Calu3 (cell line): ENCODE results near the gene MSH4. TPM values are rescaled to one million over a fixed set of nuclear protein-coding genes. Genes with fewer than 3 reads are reported as not detected.

Source experiments
- BruUV-seq: library from RNA; stranded (reverse); fragments of 400-500 nt; replicated peaks from 2 replicates; lab custom pipeline; 2021; lab: Mats Ljungman, UMichigan
- CTCF ChIA-PET: fragments of 300-600 bp; sonication (Branson Sonifier 250); formaldehyde crosslinking; loops from one replicate; lab custom pipeline; 2022; ENCODE audit warnings: antibody characterized with exemption; lab: Charles Lee
- DNase-seq: peaks from one replicate; pipeline ENCODE4 v3.0.0; 2022
- H3K27ac Mint-ChIP-seq: one replicate; pipeline ENCODE4 v1.8.0; 2022; ENCODE audit warnings: mixed read lengths; ENCODE audit not compliant: unreplicated experiment
- H3K27me3 Mint-ChIP-seq: one replicate; pipeline ENCODE4 v1.8.0; 2022; ENCODE audit warnings: mixed read lengths; ENCODE audit not compliant: unreplicated experiment
- H3K36me3 Mint-ChIP-seq: one replicate; pipeline ENCODE4 v1.8.0; 2022; ENCODE audit warnings: mild to moderate bottlenecking, moderate library complexity, mixed read lengths; ENCODE audit not compliant: insufficient read depth, unreplicated experiment
- H3K4me1 Mint-ChIP-seq: one replicate; pipeline ENCODE4 v1.8.0; 2022; ENCODE audit warnings: mild to moderate bottlenecking, low read depth, mixed read lengths; ENCODE audit not compliant: unreplicated experiment
- H3K4me3 Mint-ChIP-seq: one replicate; pipeline ENCODE4 v1.8.0; 2022; ENCODE audit warnings: mild to moderate bottlenecking, low read depth, moderate library complexity, mixed read lengths; ENCODE audit not compliant: unreplicated experiment
- H3K9me3 Mint-ChIP-seq: one replicate; pipeline ENCODE4 v1.8.0; 2022; ENCODE audit warnings: low read depth, mixed read lengths; ENCODE audit not compliant: unreplicated experiment
- intact Hi-C: fragments of 100-400 bp; cut with micrococcal nuclease; formaldehyde crosslinking; loops from one replicate; pipeline ENCODE4 v1.10.0; 2022; ENCODE audit not compliant: unreplicated experiment
- total RNA-seq: library from RNA; stranded (reverse); gene quantifications from 2 replicates; pipeline ENCODE4 v1.2.3, GENCODE V29; 2022
- TF ChIP-seq, protein P1 (sequence below): fragments of 200-600 bp; IDR thresholded peaks from one replicate; pipeline ENCODE4 v1.8.0; 2022; ENCODE audit warnings: antibody characterized with exemption; ENCODE audit not compliant: unreplicated experiment

The MSH4 gene
- total RNA-seq, 1 experiment from 2014 or later: 0.83 TPM

DNA sequence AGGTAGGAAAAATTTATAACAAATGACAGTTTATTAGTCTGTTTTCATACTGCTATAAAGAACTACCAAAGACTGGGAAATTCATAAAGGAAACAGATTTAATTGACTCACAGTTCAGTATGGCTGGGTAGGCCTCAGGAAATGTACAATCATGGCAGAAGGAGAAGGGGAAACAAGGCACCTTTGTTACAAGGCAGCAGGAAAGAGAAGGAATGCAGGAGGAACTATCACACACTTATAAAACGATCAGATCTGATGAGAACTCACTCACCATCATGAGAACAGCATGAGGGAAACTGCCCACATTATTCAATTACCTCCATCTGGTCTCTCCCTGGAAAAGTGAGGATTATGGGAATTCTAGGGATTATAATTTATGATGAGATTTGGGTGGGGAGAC is 74.3 kb downstream of the MSH4 start:
- no TSS peak for BruUV-seq
- no peaks in the 10 kb centered on the region for H3K27me3 Mint-ChIP-seq
- H3K4me1 Mint-ChIP-seq: no peaks in the 10 kb centered on the region

DNA sequence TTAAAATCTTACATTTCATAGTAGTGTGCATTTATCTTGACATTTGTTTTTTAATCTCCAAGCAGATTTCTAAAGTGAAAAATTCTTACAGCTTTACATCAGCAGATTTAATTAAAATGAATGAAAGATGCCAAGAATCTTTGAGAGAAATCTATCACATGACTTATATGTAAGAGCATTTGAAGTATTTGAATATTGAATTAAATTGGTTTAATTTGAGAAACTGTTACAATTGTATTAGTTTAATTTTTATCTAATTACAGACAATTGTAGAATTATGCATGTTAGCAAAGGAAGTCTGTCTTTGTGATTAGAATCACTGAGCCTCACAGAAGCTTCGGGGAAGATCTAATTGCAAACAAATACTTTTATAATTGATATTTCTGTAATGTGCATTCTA is 83.3 kb downstream of the MSH4 start:
- no peak overlapping the region for H3K27ac Mint-ChIP-seq
- H3K4me1 Mint-ChIP-seq: no peaks in the 10 kb centered on the region
- no peak overlapping the region for H3K4me3 Mint-ChIP-seq
- H3K36me3 Mint-ChIP-seq: no peaks in the 10 kb centered on the region
- no TSS peak for BruUV-seq
- TF ChIP-seq, protein P1, sequence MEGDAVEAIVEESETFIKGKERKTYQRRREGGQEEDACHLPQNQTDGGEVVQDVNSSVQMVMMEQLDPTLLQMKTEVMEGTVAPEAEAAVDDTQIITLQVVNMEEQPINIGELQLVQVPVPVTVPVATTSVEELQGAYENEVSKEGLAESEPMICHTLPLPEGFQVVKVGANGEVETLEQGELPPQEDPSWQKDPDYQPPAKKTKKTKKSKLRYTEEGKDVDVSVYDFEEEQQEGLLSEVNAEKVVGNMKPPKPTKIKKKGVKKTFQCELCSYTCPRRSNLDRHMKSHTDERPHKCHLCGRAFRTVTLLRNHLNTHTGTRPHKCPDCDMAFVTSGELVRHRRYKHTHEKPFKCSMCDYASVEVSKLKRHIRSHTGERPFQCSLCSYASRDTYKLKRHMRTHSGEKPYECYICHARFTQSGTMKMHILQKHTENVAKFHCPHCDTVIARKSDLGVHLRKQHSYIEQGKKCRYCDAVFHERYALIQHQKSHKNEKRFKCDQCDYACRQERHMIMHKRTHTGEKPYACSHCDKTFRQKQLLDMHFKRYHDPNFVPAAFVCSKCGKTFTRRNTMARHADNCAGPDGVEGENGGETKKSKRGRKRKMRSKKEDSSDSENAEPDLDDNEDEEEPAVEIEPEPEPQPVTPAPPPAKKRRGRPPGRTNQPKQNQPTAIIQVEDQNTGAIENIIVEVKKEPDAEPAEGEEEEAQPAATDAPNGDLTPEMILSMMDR: no peak
- no peaks in the 10 kb centered on the region for H3K9me3 Mint-ChIP-seq
- intact Hi-C loops: no loop called here
- H3K27me3 Mint-ChIP-seq: no peaks in the 10 kb centered on the region
- CTCF ChIA-PET: no interaction called here
- DNase-seq: no peak

More for the DNA sequence above, 74.3 kb downstream of the MSH4 start:
- Mint-ChIP-seq H3K4me3 (no peak overlapping the region), H3K36me3 (no peaks in the 10 kb centered on the region), H3K27ac (no peak overlapping the region), H3K9me3 (peaks cover 2% of the 10 kb centered on the region)
- no peak for DNase-seq
- CTCF ChIA-PET: no interaction called here
- intact Hi-C loops: no loop called here
- TF ChIP-seq, protein P1: no peak

DNA sequence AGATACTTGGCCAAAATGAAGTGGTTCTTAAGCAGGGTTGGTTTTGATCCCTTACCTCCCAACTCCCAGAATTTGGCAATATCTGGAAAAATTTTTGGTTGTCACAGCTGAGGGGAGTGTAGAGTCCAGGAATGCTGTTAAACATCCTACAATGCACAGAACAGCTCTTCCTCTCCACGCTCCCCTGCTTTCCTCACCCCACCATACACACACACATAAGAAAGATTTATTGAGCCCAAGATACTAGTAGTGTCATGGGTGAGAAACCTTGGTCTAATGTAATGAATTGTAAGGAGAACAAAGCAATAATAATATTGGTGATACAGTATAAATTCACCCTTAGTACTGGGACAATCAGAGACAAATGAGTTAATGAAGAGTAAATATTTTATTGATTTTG is 87.8 kb downstream of the MSH4 start:
- intact Hi-C loops: no loop called here
- no peaks in the 10 kb centered on the region for H3K9me3 Mint-ChIP-seq
- no peaks in the 10 kb centered on the region for H3K27me3 Mint-ChIP-seq
- H3K36me3 Mint-ChIP-seq: no peaks in the 10 kb centered on the region
- no TSS peak for BruUV-seq
- no peak overlapping the region for H3K27ac Mint-ChIP-seq
- H3K4me3 Mint-ChIP-seq: no peak overlapping the region
- TF ChIP-seq, protein P1: no peak
- H3K4me1 Mint-ChIP-seq: peaks cover 7% of the 10 kb centered on the region
- CTCF ChIA-PET: no interaction called here
- DNase-seq: no peak

DNA sequence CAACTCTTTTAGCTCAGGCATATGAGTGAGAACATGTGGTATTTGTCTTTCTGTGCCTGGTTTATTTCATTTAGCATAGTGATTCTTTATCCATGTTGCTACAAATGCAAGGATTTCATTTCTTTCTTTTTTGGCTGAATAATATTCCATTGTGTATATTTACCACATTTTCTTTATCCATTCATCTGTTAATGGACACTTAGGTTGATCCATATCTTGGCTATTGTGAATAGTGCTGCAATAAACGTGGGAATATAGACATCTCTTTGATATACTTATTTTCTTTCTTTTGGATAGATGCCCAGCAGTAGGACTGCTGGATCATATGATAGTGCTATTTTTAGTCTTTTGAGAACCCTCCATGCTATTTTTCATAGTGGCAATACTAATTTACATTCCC is 104.7 kb downstream of the MSH4 start:
- CTCF ChIA-PET: no interaction called here
- Mint-ChIP-seq H3K36me3 (no peaks in the 10 kb centered on the region), H3K4me3 (no peak overlapping the region), H3K27me3 (no peaks in the 10 kb centered on the region), H3K4me1 (no peaks in the 10 kb centered on the region), H3K27ac (no peak overlapping the region), H3K9me3 (no peaks in the 10 kb centered on the region)
- intact Hi-C loops: no loop called here
- TF ChIP-seq, protein P1: no peak
- DNase-seq: no peak
- no TSS peak for BruUV-seq
